ENCODE results near the gene SLCO2A1.

DNA sequence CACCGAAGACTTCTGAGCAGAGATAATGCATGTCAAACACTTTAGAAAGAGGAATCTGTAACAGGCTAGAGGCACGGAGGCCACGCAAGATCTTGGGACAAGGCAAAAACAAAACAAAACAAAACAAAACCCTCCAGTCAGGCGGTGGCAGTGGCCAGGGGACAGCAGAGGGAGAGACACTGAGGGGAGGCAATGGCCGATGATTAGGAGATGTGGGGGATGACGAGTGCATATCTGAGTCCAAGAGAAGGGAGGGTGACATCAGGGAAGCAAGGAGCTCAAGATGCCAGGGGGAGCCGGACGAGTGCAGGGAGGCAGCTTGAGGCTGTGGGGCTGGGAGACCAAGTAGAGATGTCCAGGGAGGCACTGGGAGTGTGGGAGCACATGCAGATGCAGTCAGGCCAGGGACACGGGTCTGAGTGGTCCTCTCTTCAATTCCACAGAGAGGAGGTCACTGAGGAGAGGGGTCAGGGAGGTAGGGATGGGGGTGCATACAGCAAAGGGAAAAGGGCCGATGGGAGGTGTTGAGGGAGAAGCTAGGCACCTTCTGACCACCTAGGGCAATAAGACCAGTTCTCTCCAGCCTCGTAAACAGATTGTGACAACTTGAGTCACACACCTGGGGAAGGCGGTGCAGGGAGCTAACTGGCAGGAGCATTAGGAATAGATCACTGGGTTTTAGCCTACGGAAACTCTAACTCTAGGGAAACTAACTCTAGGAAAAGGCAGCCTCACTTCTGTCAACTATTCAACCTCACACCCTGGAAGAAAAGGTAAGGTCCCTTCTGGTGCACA, 29.6 kb downstream of the SLCO2A1 start:
- TF ChIP-seq, protein P1, sequence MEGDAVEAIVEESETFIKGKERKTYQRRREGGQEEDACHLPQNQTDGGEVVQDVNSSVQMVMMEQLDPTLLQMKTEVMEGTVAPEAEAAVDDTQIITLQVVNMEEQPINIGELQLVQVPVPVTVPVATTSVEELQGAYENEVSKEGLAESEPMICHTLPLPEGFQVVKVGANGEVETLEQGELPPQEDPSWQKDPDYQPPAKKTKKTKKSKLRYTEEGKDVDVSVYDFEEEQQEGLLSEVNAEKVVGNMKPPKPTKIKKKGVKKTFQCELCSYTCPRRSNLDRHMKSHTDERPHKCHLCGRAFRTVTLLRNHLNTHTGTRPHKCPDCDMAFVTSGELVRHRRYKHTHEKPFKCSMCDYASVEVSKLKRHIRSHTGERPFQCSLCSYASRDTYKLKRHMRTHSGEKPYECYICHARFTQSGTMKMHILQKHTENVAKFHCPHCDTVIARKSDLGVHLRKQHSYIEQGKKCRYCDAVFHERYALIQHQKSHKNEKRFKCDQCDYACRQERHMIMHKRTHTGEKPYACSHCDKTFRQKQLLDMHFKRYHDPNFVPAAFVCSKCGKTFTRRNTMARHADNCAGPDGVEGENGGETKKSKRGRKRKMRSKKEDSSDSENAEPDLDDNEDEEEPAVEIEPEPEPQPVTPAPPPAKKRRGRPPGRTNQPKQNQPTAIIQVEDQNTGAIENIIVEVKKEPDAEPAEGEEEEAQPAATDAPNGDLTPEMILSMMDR (IDR thresholded peaks at IDR 0.05) = no peak
- no peak for TF ChIP-seq POLR2AphosphoS5 (IDR thresholded peaks at IDR 0.05)
- TF ChIP-seq EP300 (IDR thresholded peaks at IDR 0.05) = no peak

Data from gastroesophageal sphincter (tissue), 3 donors.